Activated T-helper 1 cell treated with anti-CD3 and anti-CD28 coated beads, Interleukin-12 subunit alpha, Interleukin-12 subunit beta, Interleukin-2, Interleukin-4 antibody, amounts not matched to agents 30 ng/mL and 10 ng/mL and 1 ng/mL, durations not matched to agents 14 hours and 24 hours and 36 hours (primary cell): ENCODE data around the gene CDR2. TPM values are rescaled to one million over a fixed set of nuclear protein-coding genes. Genes with fewer than 3 reads are reported as not detected.

Source experiments
- DNase-seq: peaks from one replicate; pipeline ENCODE4 v3.0.0; 2021; ENCODE audit warnings: low spot score
- H3K27ac Mint-ChIP-seq: one replicate; pipeline ENCODE4 v1.8.0; 2021; ENCODE audit warnings: mild to moderate bottlenecking, mixed read lengths
- H3K27me3 Mint-ChIP-seq: one replicate; pipeline ENCODE4 v1.8.0; 2022; ENCODE audit warnings: mild to moderate bottlenecking, moderate library complexity, mixed read lengths; ENCODE audit not compliant: insufficient read depth
- H3K36me3 Mint-ChIP-seq: one replicate; pipeline ENCODE4 v1.8.0; 2021; ENCODE audit warnings: low read depth, mixed read lengths
- H3K4me1 Mint-ChIP-seq: one replicate; pipeline ENCODE4 v1.8.0; 2021; ENCODE audit warnings: low read depth, mixed read lengths
- H3K4me3 Mint-ChIP-seq: one replicate; pipeline ENCODE4 v1.8.0; 2021; ENCODE audit warnings: mild to moderate bottlenecking, moderate library complexity, mixed read lengths
- H3K9me3 Mint-ChIP-seq: one replicate; pipeline ENCODE4 v1.8.0; 2021; ENCODE audit warnings: mixed read lengths
- intact Hi-C: fragments of 100-400 bp; cut with micrococcal nuclease; formaldehyde crosslinking; loops from one replicate; pipeline ENCODE4 v1.15.1; 2024
- total RNA-seq: library from RNA; stranded (reverse); gene quantifications from 2 replicates; pipeline ENCODE4 v1.2.3, GENCODE V29; 2022

CDR2 gene
- total RNA-seq, 1 donor from 2014 or later, result 43.5 TPM

- intact Hi-C loops, result no loop called here
- Mint-ChIP-seq H3K36me3 (peaks cover 12% of the 10 kb centered on the region), H3K9me3 (no peaks in the 10 kb centered on the region), H3K4me1 (no peaks in the 10 kb centered on the region), H3K4me3 (no peak overlapping the region), H3K27me3 (no peaks in the 10 kb centered on the region), H3K27ac (no peak overlapping the region)
- DNase-seq, result no peak
Observed at GRCh38 chr16:22397464-22397863, 23.0 kb upstream of the CDR2 start.

DNA sequence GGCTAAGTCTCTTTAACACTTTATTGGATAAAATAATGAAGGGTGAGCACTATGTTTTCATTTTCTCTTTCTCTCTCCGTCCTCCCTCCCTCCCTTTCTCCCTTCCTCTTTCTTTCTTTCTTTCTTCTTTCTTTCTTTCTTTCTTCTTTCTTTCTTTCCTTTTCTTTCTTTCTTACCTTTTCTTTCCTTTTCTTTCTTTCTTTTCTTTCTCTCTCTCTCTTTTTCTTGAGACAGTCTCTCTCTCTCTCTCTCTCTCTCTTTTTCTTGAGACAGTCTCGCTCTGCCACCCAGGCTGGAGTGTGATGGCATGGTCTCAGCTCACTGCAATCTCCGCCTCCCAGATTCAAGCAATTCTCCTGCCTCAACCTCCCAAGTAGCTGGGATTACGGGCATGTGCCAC is 21.5 kb upstream of the CDR2 start:
- no peaks in the 10 kb centered on the region for H3K27me3 Mint-ChIP-seq

GRCh38 chr16:22394121-22394520 is 19.7 kb upstream of the CDR2 start:
- H3K4me1 Mint-ChIP-seq, result no peaks in the 10 kb centered on the region
- no peaks in the 10 kb centered on the region for H3K27me3 Mint-ChIP-seq
- DNase-seq, result no peak
- no peak overlapping the region for H3K4me3 Mint-ChIP-seq
- H3K27ac Mint-ChIP-seq, result no peak overlapping the region
- intact Hi-C loops, result no loop called here
- no peaks in the 10 kb centered on the region for H3K9me3 Mint-ChIP-seq
- peaks cover 10% of the 10 kb centered on the region for H3K36me3 Mint-ChIP-seq

More for the DNA sequence above, 21.5 kb upstream of the CDR2 start:
- no peak for DNase-seq
- Mint-ChIP-seq H3K36me3 (peaks cover 12% of the 10 kb centered on the region), H3K9me3 (no peaks in the 10 kb centered on the region), H3K4me1 (no peaks in the 10 kb centered on the region), H3K27ac (no peak overlapping the region), H3K4me3 (no peak overlapping the region)
- intact Hi-C loops, result no loop called here

- Mint-ChIP-seq H3K4me1 (no peaks in the 10 kb centered on the region), H3K36me3 (no peaks in the 10 kb centered on the region)
Observed at GRCh38 chr16:22388101-22388644, 13.8 kb upstream of the CDR2 start.

GRCh38 chr16:22386976-22387375 is 12.6 kb upstream of the CDR2 start:
- Mint-ChIP-seq H3K9me3 (no peaks in the 10 kb centered on the region), H3K4me3 (no peak overlapping the region)
- no peak for DNase-seq

More at GRCh38 chr16:22388101-22388644, 13.8 kb upstream of the CDR2 start:
- Mint-ChIP-seq H3K27ac (no peak overlapping the region), H3K9me3 (no peaks in the 10 kb centered on the region), H3K27me3 (no peaks in the 10 kb centered on the region), H3K4me3 (no peak overlapping the region)
- intact Hi-C loops, result no loop called here
- no peak for DNase-seq

DNA sequence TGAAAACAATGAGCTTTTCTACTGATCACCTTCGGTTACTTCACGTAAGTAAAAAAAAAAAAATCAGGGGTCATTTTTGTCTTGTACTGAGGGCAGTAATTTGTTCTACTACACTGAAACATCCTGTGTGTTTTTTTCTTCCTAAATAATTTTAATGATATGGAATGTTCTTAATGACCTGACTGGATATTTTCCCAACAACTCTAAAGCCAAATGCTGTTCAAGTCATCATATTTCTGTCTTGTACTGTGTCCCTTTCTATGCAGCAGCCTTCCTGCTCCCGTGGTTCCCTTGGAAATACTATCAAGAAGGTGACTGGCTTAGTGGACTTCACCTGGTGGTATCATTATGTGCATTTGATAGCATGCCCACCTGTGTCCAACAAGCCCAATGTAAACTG is 10.8 kb upstream of the CDR2 start:
- intact Hi-C loops, result no loop called here
- H3K36me3 Mint-ChIP-seq, result no peaks in the 10 kb centered on the region
- H3K9me3 Mint-ChIP-seq, result no peaks in the 10 kb centered on the region
- H3K27me3 Mint-ChIP-seq, result no peaks in the 10 kb centered on the region
- H3K4me1 Mint-ChIP-seq, result peaks cover 13% of the 10 kb centered on the region
- no peak for DNase-seq
- H3K27ac Mint-ChIP-seq, result no peak overlapping the region
- no peak overlapping the region for H3K4me3 Mint-ChIP-seq

More at GRCh38 chr16:22386976-22387375, 12.6 kb upstream of the CDR2 start:
- Mint-ChIP-seq H3K4me1 (no peaks in the 10 kb centered on the region), H3K27me3 (no peaks in the 10 kb centered on the region), H3K36me3 (no peaks in the 10 kb centered on the region), H3K27ac (no peak overlapping the region)
- intact Hi-C loops, result no loop called here

GRCh38 chr16:22383827-22384226 is 9.4 kb upstream of the CDR2 start:
- no peak overlapping the region for H3K27ac Mint-ChIP-seq
- H3K4me3 Mint-ChIP-seq, result no peak overlapping the region
- H3K4me1 Mint-ChIP-seq, result peaks cover 13% of the 10 kb centered on the region
- DNase-seq, result no peak
- intact Hi-C loops, result no loop called here
- H3K36me3 Mint-ChIP-seq, result no peaks in the 10 kb centered on the region
- H3K27me3 Mint-ChIP-seq, result no peaks in the 10 kb centered on the region
- no peaks in the 10 kb centered on the region for H3K9me3 Mint-ChIP-seq

DNA sequence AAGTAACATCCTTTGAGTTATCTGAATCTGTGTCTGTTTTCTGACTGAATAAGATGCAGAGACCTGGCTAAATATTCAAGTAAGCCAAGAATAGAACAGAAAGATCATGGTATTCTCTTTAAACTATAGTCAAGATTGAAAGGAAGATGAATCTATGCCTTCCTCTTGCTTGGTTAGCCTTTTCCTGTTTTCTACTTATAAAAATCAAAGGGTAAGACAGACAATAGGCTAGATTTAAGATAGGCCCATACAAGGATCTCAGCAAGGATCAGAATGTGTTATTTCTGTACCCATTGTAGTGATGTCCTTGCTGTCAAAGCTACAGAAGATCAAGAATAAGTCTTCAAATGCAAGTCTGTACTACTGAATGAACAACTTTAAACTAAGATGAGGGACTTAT is 7.0 kb upstream of the CDR2 start:
- intact Hi-C loops, result no loop called here
- H3K4me1 Mint-ChIP-seq, result peaks cover 13% of the 10 kb centered on the region
- no peak overlapping the region for H3K27ac Mint-ChIP-seq
- peaks cover 2% of the 10 kb centered on the region for H3K27me3 Mint-ChIP-seq
- no peaks in the 10 kb centered on the region for H3K36me3 Mint-ChIP-seq
- no peaks in the 10 kb centered on the region for H3K9me3 Mint-ChIP-seq
- H3K4me3 Mint-ChIP-seq, result no peak overlapping the region
- no peak for DNase-seq

- peaks cover 15% of the 10 kb centered on the region for H3K4me1 Mint-ChIP-seq
- no peak overlapping the region for H3K4me3 Mint-ChIP-seq
- intact Hi-C loops, result no loop called here
- no peak for DNase-seq
- no peak overlapping the region for H3K27ac Mint-ChIP-seq
- H3K27me3 Mint-ChIP-seq, result peaks cover 2% of the 10 kb centered on the region
- H3K36me3 Mint-ChIP-seq, result no peaks in the 10 kb centered on the region
- no peaks in the 10 kb centered on the region for H3K9me3 Mint-ChIP-seq
Observed at GRCh38 chr16:22380529-22380928, 6.1 kb upstream of the CDR2 start.

DNA sequence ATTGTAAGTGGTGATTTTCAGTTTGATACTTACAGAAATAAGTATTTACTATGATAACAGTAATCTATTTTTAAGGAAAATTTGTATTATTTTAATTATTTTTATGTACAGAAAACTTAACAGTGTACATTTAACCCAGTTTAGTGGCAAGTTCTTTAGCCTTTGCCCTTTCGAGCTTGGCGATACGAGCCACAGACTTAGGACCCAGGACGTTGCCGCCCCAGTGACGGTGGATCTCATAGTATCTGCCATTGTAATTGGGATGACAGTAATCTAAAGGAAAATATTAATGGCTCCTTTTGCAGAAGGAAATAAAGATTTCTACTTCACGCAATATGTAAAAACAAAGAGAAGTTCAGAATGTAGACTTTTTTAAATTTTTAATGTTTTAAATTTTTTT is 5.2 kb upstream of the CDR2 start:
- intact Hi-C loops, result no loop called here
- no peaks in the 10 kb centered on the region for H3K36me3 Mint-ChIP-seq
- peaks cover 2% of the 10 kb centered on the region for H3K27me3 Mint-ChIP-seq

DNA sequence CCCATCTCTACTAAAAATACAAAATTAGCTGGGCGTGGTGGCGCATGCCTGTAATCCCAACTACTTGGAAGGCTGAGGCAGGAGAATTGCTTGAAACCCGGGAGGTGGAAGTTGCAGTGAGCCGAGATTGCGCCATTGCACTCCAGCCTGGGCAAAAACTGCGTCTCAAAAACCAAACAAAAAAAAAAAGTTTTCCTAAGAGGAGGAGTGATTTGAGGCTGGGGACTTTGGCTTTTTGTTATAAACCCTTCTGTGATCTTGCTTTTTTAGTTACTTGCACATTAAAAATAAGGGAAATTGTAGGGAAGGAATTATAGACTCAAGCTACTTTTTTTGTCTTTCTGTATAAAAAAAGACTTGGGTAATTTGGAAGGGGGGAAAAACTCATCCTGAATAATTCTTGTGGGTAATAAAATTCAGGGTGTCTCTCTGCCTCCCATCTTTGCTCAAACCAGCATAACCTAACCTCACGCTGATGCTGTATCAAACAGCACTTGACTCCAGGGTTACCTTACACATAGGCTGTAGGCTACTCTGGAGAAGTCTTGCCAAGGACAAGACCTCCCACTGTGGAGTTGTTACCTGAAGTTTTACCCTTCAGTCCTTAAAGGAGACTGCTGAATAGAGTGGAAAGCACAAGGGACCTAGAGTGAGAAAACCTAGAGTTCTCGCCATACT is 1.7 kb upstream of the CDR2 start:
- peaks cover 9% of the 10 kb centered on the region for H3K36me3 Mint-ChIP-seq
- no peaks in the 10 kb centered on the region for H3K9me3 Mint-ChIP-seq
- peaks cover 2% of the 10 kb centered on the region for H3K27me3 Mint-ChIP-seq
- no peak overlapping the region for H3K4me3 Mint-ChIP-seq
- DNase-seq, result no peak
- H3K27ac Mint-ChIP-seq, result no peak overlapping the region
- peaks cover 35% of the 10 kb centered on the region for H3K4me1 Mint-ChIP-seq
- intact Hi-C loops, result loop anchor here (2.0 kb wide), 1 partner anchor 169 kb away; the partner anchor contains the start of gene EEF2K

More for the DNA sequence above, 5.2 kb upstream of the CDR2 start:
- H3K4me3 Mint-ChIP-seq, result no peak overlapping the region
- DNase-seq, result no peak
- no peak overlapping the region for H3K27ac Mint-ChIP-seq
- H3K9me3 Mint-ChIP-seq, result no peaks in the 10 kb centered on the region
- peaks cover 20% of the 10 kb centered on the region for H3K4me1 Mint-ChIP-seq

GRCh38 chr16:22375117-22375962 is 921 bp upstream of the CDR2 start:
- peak overlapping the region; percentile 29 for H3K27ac Mint-ChIP-seq
- H3K36me3 Mint-ChIP-seq, result peaks cover 9% of the 10 kb centered on the region
- DNase-seq, result no peak
- peaks cover 2% of the 10 kb centered on the region for H3K27me3 Mint-ChIP-seq
- intact Hi-C loops, result loop anchor here (2.0 kb wide), 1 partner anchor 169 kb away; the partner anchor contains the start of gene EEF2K
- peak overlapping the region; percentile 95 for H3K4me3 Mint-ChIP-seq
- no peaks in the 10 kb centered on the region for H3K9me3 Mint-ChIP-seq
- peaks cover 36% of the 10 kb centered on the region for H3K4me1 Mint-ChIP-seq
